ENCODE measurements around the gene CROCC2.

Gene CROCC2

DNA sequence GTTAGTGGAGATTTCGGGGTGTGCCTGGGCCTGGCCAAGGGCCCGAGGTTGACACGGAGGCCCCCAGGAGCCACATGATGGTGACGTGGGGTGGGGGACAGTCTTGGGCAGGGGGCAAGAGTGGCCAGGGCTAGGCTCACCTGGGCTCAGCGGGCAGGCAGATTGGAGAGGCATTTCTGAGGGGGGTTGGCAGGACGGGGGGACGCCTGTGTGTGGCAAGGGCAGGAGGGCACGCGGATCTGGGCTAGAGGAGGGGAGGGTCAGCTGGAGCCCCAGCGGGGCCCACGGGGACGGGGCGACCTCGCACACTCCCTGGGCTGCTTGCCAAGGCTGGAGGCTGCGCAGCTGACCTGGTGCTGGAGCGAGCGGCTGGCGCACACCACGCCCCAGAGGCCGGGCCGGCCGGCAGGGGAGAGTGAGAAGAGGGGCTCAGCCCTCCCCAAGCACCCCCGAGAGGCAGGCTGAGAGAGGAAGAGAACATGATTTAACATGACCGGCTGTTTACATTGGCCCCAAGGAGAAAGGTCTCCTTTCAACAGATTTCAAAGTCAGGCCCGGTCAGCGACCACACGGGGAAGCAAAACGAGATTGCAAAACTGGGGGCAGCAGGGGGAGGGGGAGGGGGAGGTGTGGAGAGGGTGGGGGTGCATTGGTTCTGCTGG lies 54.3 kb downstream of the CROCC2 start:
- DNase-seq = no peak

DNA sequence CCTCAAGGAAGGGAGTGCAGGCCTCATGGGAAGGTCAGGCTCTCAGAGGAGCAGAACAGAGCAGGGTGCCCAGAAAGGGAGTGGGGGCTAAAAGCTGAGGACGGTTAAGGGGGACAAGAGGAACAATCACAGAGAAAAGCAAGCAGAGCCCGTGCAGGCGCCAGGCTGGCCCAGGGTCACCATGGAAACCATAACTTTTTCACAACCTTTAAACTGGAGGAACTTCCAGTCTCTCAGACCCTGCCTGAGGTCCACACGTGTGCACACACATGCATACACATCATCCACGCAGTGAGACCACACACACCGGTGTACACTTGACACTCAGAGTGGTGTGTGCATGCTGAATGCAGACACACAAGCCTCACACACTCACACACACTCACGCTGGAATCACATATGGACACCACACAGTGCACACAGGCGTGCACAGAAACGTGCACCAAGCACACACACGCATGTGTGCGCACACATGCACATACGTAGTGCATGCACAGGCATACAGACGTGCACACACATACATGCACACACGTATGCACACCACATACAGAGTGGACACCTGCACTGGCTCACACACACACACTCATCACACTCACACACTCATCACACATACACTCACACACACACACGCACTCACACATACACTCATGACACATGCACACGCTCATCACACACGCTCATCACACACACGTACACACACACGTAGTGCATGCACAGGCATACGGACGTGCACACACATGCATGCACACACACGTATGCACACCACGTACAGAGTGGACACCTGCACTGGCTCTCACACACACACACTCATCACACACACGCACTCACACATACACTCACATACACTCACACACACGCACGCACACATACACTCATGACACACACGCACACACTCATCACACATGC lies 55.1 kb downstream of the CROCC2 start:
- no peak for DNase-seq

DNA sequence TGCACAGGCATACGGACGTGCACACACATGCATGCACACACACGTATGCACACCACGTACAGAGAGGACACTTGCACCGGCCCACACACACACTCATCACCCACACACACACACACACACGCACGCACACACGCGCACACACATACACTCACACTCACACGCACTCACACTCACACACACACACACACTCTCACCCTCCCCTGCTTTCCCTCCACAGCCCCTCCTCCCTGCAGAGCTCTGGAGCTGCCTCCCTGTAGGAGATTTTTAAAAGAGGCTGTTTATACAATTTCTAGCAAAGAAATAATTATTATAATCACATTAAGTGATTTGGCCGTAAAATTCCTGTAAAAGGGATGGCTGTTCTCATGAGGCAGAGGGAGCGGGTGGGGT lies 55.8 kb downstream of the CROCC2 start:
- no peak for DNase-seq

DNA sequence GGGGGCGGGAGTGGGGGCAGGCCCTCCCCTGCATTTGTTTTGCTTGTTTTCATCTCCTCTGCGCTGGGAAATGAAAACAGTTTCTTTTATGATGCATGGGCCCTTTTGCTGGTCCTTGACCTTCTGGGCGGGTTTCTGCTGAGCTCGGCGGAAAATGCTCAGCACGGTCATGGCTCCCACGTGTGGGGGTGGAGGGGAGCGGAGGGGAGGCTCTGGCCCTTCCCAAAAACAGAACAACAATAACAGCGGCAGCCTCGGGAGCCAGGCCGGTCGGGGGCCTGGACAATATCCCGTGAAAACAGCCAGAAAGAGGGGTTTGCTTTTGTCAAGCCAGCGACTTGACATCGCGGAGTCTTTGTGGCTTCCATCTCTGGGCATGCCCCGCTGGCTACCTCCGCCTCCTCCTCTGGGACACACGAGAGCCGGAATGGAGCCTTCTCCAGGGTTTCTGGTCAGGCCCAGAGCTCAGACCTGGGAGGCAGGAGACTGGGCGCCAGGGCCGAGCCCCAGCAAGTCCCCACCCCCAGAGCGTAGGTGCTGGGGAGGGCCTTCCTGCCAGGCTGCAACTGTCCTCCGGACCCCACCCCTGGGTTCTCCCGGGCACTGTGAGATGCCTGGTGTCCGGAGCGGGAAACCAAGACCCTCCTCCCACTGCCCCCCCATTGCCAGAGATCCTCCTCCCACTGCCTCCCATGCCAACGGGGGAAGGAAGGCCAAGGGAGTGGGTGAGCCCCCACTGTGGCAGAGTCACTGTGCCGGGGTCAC lies 56.3 kb downstream of the CROCC2 start:
- no peak for DNase-seq

DNA sequence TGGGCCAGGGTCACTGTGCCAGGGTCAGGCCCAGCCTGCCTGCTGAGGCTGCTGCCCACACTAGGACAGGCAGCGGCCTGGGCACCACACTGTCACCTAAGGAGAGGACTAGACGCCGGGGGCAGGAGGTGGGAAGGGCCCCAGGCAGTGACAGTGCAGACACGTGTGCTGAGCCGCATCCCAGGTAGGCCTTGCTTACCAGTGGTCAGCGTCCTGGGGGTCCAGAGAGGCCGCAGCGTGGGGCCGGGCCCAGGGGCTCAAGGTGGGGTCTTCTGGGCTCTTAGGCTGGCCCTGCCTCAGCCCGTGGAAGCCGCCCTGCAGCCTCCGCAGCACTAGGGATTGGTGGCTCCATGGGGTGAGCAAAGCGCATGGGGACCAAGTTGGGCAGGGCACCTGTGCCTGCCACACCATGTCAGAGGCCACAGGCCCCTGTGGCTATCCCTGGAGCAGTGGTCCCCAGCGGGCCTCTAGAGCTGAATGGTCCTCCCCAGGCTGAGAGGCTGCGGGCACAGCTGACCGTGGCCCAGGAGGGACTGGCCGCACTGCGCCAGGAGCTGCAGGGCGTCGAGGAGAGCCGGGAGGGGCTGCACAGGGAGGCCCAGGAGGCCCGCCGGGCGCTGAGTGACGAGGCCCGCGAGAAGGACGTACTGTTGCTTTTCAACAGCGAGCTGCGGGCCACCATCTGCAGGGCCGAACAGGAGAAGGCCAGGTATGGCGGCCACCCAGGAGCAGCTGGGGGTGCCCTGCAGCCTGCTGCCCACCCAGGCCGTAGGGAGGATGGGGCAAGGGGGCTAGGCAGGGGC lies 57.1 kb downstream of the CROCC2 start:
- DNase-seq = no peak

DNA sequence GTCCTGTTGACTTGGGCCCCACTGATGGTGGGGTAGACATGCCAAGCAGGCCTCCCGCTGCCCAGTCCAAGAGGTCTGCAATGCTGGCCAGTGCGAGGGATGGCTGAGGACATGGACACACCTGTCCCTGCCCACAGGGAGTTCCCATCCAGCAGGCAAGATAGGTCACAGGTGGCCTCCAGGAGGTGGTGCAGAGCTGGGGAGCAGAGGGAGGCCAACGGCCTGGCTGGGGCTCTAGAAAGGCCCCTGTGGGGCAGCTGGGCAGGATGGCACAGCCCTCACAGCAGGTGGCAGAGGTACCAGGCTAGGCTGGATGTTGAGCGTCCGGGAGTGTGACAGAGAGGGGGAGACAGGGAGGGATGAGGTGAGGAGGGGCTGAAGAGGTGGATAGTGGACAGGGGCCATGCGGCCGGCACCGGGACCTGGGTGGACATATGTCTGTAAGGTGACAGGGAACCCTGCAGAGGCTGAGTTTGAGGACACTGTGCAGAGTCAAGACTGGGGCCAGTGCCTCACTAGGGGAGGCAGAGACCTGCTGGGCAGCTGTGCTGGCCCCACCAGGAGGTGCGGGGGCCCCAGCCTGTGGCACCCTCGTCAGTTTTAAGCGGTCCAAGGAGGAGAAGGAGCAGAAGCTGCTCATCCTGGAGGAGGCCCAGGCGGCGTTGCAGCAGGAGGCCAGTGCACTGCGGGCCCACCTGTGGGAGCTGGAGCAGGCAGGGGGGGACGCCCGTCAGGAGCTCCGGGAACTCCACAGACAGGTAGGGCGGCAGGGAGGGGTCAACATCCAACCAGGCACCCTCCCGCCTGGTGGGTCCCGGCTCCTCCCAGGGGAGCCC lies 58.0 kb downstream of the CROCC2 start:
- DNase-seq = no peak

DNA sequence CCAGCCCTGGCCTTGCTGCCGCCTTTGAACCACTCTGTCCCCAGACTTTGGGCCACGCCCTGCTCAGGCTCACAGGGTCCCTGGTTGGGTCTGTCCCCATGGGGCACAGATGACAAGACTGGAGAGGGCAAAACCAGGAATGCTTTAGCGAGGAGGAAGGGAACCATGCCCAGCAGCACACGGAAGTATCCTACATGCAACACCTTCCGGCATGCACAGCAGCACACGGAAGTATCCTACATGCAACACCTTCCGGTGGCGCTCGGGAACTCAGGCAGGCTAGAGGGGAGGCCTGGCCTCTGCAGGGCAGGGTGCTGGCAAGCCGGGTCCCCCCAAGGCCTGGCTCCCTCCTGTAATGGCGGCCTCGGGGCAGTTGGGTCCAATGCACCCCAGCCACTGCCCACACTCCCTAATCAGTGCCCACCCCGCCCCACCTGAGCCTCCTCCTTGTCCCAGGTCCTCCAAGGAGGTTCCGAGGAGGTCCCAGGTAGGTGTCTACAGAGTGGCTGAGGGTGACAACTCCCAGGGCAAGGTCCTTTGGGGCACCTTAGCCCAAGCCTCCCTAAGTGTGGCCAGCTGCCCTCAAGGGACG lies 58.7 kb downstream of the CROCC2 start:
- no peak for DNase-seq

DNA sequence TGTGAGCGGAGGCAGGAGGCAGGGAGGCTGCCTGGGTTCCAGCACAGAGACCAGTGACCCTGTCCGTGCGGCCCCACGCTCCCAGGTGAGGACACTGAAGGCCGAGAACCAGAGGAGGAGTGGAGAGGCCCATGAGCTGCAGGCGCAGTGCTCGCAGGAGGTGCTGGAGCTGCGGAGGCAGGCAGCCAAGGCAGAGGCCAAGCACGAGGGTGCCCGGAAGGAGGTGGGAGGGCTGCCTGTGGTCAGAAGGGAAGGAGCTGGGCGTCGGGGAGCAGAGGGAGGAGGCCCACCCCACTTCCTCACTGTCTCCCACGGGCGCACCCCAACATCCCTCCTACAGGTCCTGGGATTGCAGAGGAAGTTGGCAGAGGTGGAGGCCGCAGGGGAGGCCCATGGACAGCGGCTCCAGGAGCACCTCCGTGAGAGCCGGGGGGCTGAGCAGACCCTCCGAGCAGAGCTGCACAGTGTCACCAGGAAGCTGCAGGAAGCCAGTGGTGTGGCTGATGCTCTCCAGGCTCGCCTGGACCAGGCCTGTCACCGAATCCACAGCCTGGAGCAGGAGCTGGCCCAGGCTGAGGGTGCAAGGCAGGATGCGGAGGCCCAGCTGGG lies 59.3 kb downstream of the CROCC2 start:
- DNase-seq = no peak

DNA sequence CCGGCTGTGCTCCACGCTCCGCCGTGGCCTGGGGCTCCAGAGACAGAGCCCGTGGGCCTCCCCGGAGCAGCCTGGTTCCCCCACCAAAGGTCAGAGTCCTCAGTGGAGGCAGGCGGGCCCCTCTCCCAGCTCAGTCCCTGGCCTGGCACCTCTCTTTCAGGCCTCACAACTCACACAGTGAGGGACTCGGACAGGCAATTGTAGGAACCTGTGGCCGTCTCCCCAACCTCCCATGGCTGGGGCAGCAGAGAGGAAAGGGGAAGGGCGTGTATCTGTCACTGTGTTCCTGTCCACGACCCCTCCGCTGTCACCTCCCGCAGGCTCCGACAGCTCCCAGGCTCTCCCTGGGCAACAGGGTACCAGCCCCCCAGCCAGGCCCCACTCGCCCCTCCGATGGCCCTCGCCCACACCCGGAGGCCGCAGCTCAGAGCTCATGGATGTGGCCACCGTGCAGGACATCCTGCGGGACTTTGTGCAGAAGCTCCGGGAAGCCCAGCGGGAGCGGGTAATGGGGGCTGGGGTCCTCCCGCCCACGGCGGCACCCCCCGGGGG lies 59.8 kb downstream of the CROCC2 start:
- no peak for DNase-seq

DNA sequence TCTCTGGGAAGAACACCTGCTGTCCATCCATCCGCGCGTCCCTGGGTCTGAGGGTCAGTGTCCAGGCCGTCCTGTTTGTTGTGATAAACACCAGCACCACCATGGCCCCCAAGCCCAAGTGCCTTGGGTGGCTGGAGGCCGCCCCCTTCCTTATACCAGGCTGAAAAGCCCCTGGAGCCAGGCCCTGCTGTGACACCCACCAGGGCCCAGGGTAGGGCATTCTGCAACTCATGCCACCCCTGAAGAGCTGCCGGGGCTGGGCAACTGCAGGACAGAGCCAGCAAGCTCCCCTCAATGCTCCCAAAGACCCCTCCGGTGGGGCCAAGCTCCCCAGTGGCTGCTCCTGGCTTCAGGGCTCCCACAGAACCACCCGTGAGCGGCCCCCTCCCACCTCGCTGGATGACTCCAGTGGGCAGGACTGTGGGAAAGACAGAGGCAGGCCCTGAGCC lies 60.3 kb downstream of the CROCC2 start:
- DNase-seq = no peak

DNA sequence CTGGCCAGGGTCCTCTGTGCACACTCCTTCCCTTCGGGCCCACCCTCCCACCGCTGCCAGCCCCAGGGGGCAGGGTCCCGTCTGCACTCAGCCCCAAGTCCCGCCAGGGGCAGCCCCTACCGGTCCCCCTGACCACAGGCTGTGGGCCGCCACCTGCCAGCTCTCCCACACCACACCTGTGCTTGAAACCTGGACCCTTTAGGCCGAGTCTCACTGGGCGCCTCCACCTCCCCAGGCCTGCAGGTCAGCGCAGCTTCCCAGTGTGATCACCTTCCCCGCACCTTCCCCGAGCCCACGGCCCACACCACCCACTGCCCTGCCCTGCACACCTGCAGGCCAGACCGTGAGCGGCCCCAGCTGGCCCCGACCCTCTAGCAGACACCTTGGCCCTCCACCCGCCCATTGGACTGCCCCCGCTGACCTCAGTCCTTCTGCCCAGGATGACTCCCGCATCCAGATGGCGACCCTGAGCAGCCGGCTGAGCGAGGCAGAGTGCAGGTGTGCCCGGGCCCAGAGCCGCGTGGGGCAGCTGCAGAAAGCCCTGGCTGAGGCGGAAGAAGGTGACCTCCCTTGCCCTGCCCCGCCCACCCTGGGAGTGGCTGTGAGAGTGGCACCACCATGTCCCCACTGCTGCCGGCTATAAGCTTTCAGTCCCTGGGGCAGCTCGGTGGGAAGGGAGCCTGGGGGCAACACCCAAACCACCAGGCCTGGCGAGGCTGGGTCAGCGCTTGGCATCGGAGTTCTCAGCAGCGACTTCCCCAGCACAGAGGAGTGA lies 61.0 kb downstream of the CROCC2 start:
- DNase-seq = no peak

DNA sequence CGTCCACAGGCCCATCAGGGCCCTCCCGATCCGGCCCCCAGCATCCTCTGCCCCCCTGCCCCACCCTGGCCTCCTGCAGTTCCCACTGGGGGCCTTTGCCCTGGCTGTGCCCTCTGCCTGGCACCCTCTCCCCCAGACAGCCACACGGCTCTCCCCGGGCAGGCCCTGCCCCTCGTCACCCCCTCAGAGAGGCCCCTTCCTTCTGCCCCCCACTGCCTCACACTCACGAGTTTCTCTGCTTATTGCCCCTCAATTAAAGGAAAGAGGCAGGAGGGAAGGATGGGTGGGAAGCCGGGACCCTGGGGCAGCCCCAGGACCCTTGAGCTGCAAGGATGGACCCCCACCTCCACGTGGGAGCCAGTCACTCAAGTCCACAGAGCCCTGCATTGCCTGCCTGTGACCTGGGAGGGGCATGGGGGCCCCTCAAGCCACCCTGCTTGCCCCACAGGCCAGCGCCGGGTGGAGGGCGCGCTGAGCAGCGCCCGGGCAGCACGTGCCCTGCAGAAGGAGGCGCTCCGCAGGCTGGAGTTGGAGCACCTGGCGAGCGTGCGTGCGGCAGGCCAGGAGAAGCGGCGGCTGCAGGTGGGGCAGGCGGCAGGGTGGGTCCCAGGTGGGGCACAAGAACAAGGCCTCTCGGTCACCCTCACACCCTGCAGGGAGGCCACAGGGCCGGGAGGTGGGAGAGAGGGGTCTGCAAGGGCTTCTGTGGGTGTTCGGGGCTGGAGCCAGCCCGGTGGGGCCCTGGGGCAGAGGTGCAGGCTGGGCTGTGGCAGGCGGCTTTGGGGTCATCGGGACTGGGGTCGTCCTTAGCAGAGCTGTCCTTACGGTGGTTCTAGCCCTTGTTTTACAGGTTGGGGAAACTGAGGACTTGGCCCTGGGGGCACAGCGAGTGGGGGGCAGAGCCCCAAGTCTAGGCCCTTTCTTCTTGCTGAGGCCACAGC lies 61.8 kb downstream of the CROCC2 start:
- DNase-seq = no peak

DNA sequence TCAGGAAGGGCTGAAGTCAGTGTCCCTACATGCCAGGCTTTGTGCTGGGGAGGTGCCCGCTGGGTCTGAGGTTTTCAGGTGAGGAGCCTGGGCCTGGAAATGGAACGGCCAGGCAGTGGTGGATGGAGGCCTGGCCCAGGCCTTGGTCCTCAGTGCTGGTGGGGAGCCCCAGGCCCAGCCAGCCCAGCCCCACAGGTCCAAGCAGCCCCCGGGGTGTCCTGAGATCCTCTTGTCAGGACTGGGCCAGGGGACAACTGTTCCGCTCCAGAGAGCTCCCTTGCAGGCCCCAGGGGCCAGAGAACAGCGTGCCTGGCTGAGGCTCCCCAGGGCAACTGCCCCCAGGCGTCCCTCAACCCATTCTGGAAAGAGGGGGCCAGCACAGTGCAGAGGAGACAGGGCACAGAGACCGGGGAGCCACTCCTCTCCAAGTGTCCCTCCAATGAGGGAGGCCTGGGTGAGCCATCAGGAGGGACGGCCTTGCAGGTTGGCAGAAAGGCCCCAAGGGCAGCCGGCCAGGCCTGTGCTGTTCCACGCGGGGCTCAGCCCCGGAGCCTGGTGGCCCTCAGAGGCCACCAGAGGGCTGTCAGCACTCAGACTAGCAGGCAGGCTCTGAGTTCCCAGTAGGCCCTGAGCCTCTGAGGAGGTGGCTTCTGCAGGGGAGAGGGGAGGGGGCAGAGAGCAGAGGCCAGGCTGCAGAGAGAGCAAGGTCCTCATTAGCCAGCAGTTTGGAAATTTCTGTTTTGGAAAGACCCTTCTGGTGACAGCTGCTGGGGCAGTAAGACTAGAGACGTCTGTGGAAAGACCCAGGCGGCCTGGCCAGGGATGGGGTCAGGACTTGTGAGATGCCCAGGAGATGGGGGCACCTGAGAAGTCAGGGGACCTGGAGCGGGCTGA lies 62.8 kb downstream of the CROCC2 start:
- DNase-seq = no peak

DNA sequence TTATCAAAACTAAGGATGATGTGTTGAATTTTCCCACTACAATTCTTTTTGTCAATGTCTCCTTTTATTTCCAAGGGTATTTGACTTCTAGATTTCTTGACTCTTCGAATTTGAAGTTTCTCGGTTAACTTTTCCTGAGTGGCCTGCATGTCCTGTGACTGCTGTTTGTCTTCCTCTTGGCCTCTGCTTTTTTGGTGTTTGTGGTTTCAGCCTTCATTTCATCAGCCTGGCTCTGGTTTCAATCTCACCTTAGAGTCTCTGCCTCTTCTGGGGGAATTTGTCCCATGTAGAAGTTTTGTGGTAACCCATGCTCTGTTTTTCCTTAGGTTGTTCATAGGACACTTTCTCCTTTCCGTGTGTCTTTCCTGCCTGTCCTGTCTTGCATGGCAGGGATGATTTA lies 64.0 kb downstream of the CROCC2 start:
- DNase-seq = no peak

DNA sequence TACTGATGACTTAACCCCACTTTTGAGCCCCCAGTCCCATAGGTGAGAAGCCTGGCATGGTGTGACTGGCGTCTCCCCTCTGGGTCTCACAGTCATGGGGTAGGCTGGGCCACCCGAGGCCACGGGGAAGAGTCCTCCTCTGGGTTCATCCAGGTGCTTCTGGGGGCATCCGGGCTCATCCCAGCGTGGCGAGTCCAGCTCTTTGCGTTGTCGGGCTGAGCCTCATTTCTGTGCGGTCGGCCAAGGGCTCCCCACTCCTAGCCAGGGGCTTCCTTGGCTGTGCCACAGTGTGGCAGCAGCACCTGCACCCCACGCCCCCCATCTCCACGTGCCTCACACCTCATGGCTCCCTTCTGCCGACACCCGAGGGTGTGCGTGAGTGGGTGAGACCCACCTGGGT lies 64.7 kb downstream of the CROCC2 start:
- DNase-seq = no peak

DNA sequence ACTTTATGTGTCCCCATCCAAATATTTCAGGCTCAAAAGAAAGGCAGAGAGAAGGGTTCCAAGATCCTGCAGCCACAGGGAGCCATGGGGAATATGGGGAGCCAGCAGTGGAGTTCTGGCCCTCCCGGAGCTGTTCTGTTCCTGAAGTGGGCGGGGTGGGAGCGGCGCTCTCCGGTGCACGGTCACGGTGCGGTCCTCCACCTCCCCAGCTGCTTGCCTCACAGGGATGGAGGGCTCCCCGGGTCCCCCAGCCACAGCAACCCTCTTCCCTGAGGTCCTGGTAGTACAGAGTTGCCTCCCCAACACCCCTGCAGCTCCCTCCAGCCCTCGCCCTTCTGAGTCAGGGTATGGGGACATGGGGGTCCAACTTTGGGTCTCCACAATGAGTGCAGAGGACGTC lies 66.1 kb downstream of the CROCC2 start:
- DNase-seq = no peak
